Type B pancreatic cell (in vitro differentiated cells): ENCODE results near the gene IRF8. TPM values are rescaled to one million over a fixed set of nuclear protein-coding genes. Genes with fewer than 3 reads are reported as not detected.

Source experiments
- DNase-seq: peaks from one replicate; pipeline ENCODE4 v3.0.0; 2021; ENCODE audit warnings: mixed read lengths; ENCODE audit not compliant: unreplicated experiment; ENCODE audit errors: extremely low spot score
- H3K27ac Mint-ChIP-seq: 2 replicates; pipeline ENCODE4 v1.8.0; 2021; ENCODE audit warnings: mild to moderate bottlenecking, mixed read lengths
- H3K27me3 Mint-ChIP-seq: 2 replicates; pipeline ENCODE4 v1.8.0; 2021; ENCODE audit warnings: mixed read lengths
- H3K36me3 Mint-ChIP-seq: 2 replicates; pipeline ENCODE4 v1.8.0; 2021; ENCODE audit warnings: mixed read lengths
- H3K4me1 Mint-ChIP-seq: one replicate; pipeline ENCODE4 v1.8.0; 2021; ENCODE audit warnings: mixed read lengths; ENCODE audit not compliant: unreplicated experiment
- H3K4me3 Mint-ChIP-seq: 2 replicates; pipeline ENCODE4 v1.8.0; 2021; ENCODE audit warnings: mild to moderate bottlenecking, mixed read lengths
- H3K9me3 Mint-ChIP-seq: 2 replicates; pipeline ENCODE4 v1.8.0; 2021; ENCODE audit warnings: mixed read lengths
- total RNA-seq: library from RNA; stranded (reverse); gene quantifications from 2 replicates; pipeline ENCODE4 v1.2.1, GENCODE V29; 2021; ENCODE audit warnings: low replicate concordance
- TF ChIP-seq, protein P1 (sequence below): fragments of 200-600 bp; sonication (generic); conservative IDR thresholded peaks from 2 replicates; pipeline ENCODE4 v1.5.0; 2021; ENCODE audit warnings: antibody characterized with exemption, mild to moderate bottlenecking

Gene IRF8
- total RNA-seq, 1 donor from 2014 or later: 12.6 TPM

DNA sequence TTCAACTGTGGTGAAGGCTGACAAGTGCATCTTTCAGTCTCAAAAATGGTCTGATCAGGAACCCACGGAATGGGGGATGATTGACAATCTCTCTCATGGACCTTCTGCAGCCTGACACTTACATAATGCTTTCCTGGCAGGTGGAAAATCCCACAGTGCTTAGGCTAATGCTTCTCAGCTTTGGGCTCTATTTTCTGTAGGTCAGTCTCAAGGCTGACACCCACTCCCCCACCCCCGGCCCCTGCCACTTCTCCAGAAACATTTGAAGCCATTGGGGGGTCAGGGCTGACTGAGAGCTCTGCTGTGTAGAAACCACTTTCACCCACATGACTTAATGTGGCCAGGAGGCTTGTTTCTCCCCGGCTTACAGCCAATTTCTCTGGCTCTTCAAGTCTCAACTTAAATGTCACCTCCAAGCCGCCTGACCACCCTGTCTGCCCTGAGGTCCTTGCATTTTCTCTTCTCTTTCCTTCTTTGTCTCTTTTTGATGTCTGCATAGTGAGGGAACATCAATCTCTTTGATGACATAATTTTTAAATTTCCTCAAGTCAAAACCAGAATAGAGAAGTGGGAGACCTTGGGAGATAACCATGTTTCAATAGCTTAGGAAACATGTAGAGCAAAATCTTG is 16.7 kb upstream of the IRF8 start:
- Mint-ChIP-seq H3K27me3 (peaks cover 68% of the 10 kb centered on the region), H3K4me3 (no peak overlapping the region), H3K27ac (no peak overlapping the region), H3K4me1 (no peaks in the 10 kb centered on the region), H3K9me3 (no peaks in the 10 kb centered on the region), H3K36me3 (no peaks in the 10 kb centered on the region)
- DNase-seq: no peak
- TF ChIP-seq, protein P1, sequence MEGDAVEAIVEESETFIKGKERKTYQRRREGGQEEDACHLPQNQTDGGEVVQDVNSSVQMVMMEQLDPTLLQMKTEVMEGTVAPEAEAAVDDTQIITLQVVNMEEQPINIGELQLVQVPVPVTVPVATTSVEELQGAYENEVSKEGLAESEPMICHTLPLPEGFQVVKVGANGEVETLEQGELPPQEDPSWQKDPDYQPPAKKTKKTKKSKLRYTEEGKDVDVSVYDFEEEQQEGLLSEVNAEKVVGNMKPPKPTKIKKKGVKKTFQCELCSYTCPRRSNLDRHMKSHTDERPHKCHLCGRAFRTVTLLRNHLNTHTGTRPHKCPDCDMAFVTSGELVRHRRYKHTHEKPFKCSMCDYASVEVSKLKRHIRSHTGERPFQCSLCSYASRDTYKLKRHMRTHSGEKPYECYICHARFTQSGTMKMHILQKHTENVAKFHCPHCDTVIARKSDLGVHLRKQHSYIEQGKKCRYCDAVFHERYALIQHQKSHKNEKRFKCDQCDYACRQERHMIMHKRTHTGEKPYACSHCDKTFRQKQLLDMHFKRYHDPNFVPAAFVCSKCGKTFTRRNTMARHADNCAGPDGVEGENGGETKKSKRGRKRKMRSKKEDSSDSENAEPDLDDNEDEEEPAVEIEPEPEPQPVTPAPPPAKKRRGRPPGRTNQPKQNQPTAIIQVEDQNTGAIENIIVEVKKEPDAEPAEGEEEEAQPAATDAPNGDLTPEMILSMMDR: no peak

DNA sequence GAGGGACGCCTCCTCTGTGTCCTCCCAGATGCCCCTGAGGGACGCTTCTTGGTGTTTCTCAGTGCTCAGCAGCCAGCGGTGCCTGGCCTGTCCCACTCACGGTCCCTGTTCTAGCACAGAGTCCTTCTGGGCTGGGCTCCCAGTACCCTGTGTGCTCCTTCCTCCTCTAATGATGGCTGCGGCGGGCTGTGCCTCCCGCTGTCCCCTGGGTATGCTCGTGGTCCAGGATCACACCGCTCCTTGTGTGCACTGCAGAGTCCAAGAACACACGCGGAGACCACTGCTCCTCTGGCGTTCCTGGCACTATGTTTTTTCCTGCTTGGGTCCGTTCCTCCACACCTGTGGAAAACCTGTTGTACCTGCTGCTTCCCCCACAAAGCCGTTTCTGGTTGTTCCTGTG is 15.1 kb upstream of the IRF8 start:
- no peaks in the 10 kb centered on the region for H3K4me1 Mint-ChIP-seq
- H3K27me3 Mint-ChIP-seq: peaks cover 76% of the 10 kb centered on the region
- TF ChIP-seq, protein P1: no peak
- H3K36me3 Mint-ChIP-seq: no peaks in the 10 kb centered on the region
- no peaks in the 10 kb centered on the region for H3K9me3 Mint-ChIP-seq
- no peak overlapping the region for H3K4me3 Mint-ChIP-seq
- DNase-seq: no peak
- H3K27ac Mint-ChIP-seq: no peak overlapping the region

DNA sequence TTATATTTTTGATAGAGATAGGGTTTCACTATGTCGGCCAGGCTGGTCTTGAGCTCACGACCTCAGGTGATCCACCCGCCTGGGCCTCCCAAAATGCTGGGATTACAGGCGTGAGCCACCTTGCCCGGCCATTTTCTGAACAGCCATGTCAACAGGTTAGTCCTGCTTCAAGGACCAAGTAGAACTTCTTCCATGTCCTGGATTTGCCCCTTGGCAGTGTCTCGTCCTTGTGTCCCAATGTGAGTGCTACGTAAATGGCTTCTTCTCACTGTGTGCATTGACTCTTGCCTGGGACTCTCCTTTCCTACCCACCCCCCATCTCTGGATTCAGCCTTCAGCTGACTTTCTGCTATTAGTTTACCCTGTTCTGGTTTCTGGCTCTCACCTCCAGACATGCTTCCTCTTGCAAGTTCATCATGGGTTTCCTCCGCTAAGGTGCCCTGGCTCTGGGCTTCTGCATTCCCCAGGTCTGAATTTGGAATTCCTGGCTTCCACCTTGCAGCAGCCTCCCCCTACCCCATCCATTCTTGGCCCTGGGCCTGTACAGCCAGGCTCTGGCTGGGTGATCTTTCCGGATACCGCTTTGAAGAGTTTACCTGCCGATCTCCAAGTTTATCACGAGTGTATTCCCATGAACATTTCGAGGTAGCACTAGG is 14.0 kb upstream of the IRF8 start:
- H3K27ac Mint-ChIP-seq: no peak overlapping the region
- H3K4me3 Mint-ChIP-seq: no peak overlapping the region
- H3K36me3 Mint-ChIP-seq: no peaks in the 10 kb centered on the region
- peaks cover 78% of the 10 kb centered on the region for H3K27me3 Mint-ChIP-seq
- H3K4me1 Mint-ChIP-seq: no peaks in the 10 kb centered on the region
- TF ChIP-seq, protein P1: no peak
- no peak for DNase-seq
- H3K9me3 Mint-ChIP-seq: no peaks in the 10 kb centered on the region

DNA sequence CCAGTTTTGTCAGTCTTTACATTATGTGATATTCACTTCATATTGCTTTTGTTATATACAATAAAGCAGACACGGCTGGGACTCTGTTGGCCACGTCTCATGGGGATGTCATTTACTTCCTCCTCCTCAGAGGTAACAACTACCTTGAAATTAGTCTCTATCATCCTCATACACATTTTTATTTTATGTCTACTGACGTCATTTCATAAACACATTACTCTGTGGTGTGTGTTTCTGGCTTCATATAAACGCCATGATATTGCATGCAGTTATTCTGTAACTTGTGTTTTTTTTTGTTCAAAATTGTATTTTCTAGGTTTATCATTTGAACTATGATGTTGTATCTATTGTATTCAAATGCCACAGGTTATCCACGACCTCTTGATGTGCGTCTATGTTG is 13.4 kb upstream of the IRF8 start:
- no peak overlapping the region for H3K4me3 Mint-ChIP-seq
- no peak for DNase-seq
- TF ChIP-seq, protein P1: no peak
- peaks cover 74% of the 10 kb centered on the region for H3K27me3 Mint-ChIP-seq
- no peaks in the 10 kb centered on the region for H3K9me3 Mint-ChIP-seq
- no peaks in the 10 kb centered on the region for H3K36me3 Mint-ChIP-seq
- no peak overlapping the region for H3K27ac Mint-ChIP-seq
- no peaks in the 10 kb centered on the region for H3K4me1 Mint-ChIP-seq

DNA sequence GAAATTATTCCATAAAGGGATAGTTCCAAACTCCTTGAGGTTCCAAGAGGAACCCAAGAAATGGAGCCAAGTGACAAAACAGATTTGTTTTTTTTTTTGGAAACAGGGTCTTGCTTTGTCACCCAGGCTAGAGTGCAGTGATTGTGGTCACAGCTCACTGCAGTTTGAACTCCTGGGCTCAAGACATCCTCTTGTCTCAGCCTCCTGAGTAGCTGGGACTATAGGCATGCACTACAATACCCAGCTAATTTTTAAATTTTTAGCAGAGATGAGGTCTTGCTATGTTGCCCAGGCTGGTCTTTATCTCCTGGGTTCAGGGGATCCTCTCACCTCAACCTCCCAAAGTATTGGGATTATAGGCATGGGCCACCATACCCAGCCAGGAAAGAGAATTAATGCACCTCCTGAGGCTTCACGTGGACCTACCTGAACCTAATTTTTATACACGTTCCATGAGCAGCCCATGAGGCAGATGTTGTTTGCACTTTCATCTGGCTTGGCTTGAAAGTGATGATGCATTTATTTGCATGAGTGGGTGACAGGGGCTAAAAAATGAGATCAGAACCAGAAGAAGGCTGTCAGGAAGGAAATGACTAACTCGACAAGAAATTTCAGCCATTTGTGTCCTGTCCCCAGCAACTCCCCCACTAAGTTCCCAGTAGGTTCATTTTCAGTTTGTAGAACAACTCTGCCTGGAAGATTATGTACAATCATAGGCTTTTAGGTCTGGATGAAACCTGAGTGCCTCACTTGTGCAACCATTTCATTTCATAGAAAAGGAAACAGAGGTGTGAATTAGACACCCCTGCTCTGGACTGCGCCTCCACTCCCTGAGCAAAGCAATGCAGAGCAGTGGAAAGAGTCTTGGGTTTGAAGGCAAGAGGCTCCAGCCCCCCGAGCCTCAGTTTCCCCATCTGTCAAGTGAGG is 10.3 kb upstream of the IRF8 start:
- Mint-ChIP-seq H3K4me3 (no peak overlapping the region), H3K9me3 (no peaks in the 10 kb centered on the region), H3K36me3 (no peaks in the 10 kb centered on the region), H3K27ac (no peak overlapping the region), H3K27me3 (peaks cover 76% of the 10 kb centered on the region), H3K4me1 (no peaks in the 10 kb centered on the region)
- TF ChIP-seq, protein P1: no peak
- DNase-seq: no peak
